K562 (cell line): ENCODE measurements around the gene ABHD16B. TPM values are rescaled to one million over a fixed set of nuclear protein-coding genes. Genes with fewer than 3 reads are reported as not detected.

ENCODE experiments used
- ATAC-seq: fragments of 200-7000 bp; cut with Tn5 transposase; 3 replicates; pipeline ENCODE4 v1.9.1; 2020; ENCODE audit warnings: moderate library complexity
- BruUV-seq: library from RNA; stranded (reverse); fragments of 400-500 nt; replicated peaks from 2 replicates; lab custom pipeline; 2021; lab: Mats Ljungman, UMichigan
- CTCF ChIA-PET: fragments of 300-600 bp; formaldehyde crosslinking; extraction: SDS; loops from one replicate; lab custom pipeline; 2021; ENCODE audit warnings: low intra/inter-chr PET ratio; lab: Yijun Ruan, JAX
- POLR2A ChIA-PET: fragments of 300-600, 350-650 bp; sonication (Branson Sonifier 250); formaldehyde crosslinking; extraction: SDS; loops from one replicate; lab custom pipeline; 2021; ENCODE audit warnings: antibody characterized with exemption, inconsistent platforms; lab: Yijun Ruan, JAX
- DNase-seq, 4 experiments: peaks; one replicate each; pipeline versions ENCODE4 v3.0.0 to v3.0.0-alpha.2; 2011 to 2018; ENCODE audit warnings: low spot score in 3 of 4, mixed read lengths in 3 of 4; ENCODE audit errors: extremely low read depth in 1 of 4
- FAIRE-seq: peaks from 2 replicates; lab custom pipeline; 2011; peaks lifted over from hg19 to GRCh38; lab: Jason Lieb, UNC
- H2AFZ ChIP-seq: 2 replicates; pipeline ENCODE4 v1.6.0; 2011; ENCODE audit warnings: low read depth, low read length, control low read depth, inconsistent platforms
- H3K27ac ChIP-seq: fragments of 200-600 bp; 3 replicates; pipeline ENCODE4 v1.8.0; 2011; ENCODE audit warnings: low read depth, mild to moderate bottlenecking, control low read depth, inconsistent platforms, low read length, moderate library complexity, mixed read lengths; ENCODE audit errors: extremely low read depth
- H3K27me3 ChIP-seq, 2 experiments: fragments of 300-600 bp in 1 of 2; 2 replicates in 1 of 2; 3 replicates in 1 of 2; pipeline versions ENCODE4 v1.6.0 to v1.8.0; 2011; ENCODE audit warnings: inconsistent platforms in 2 of 2, low read length in 2 of 2, mild to moderate bottlenecking in 1 of 2, mixed read lengths in 1 of 2, moderate library complexity in 1 of 2; ENCODE audit not compliant: control insufficient read depth in 2 of 2, insufficient read depth in 2 of 2
- H3K36me3 ChIP-seq: fragments of 300-600 bp; 3 replicates; pipeline ENCODE4 v1.8.0; 2011; ENCODE audit warnings: mild to moderate bottlenecking, low read length, inconsistent platforms; ENCODE audit not compliant: control insufficient read depth, insufficient read depth
- H3K4me1 ChIP-seq, 2 experiments: fragments of 200-600 bp in 1 of 2; replicated peaks in 1 of 2; 2 replicates in 1 of 2; 3 replicates in 1 of 2; pipeline versions ENCODE4 v1.5.1 to v1.8.0; 2011; ENCODE audit warnings: inconsistent platforms in 2 of 2, low read length in 2 of 2, mild to moderate bottlenecking in 1 of 2, mixed read lengths in 1 of 2, moderate library complexity in 1 of 2; ENCODE audit not compliant: control insufficient read depth in 2 of 2, insufficient read depth in 2 of 2
- H3K4me2 ChIP-seq: 2 replicates; pipeline ENCODE4 v1.6.1; 2011; ENCODE audit warnings: low read length, control low read depth, inconsistent platforms, mixed read lengths; ENCODE audit not compliant: insufficient read depth
- H3K4me3 ChIP-seq: fragments of 200-600 bp; sonication (generic), shearing (Covaris generic); 2 replicates; pipeline ENCODE4 v1.5.1; 2016; ENCODE audit warnings: control low read depth, inconsistent platforms
- H3K79me2 ChIP-seq: fragments of 200-600 bp; 3 replicates; pipeline ENCODE4 v1.8.0; 2011; ENCODE audit warnings: low read length, inconsistent platforms; ENCODE audit not compliant: control insufficient read depth, insufficient read depth
- H3K9ac ChIP-seq, 2 experiments: 2 replicates each; pipeline versions ENCODE4 v1.6.0 to v1.6.1; 2011; ENCODE audit warnings: low read depth in 2 of 2, low read length in 2 of 2, control low read depth in 1 of 2, inconsistent platforms in 1 of 2, mild to moderate bottlenecking in 1 of 2, mixed read lengths in 1 of 2; ENCODE audit not compliant: insufficient read depth in 1 of 2
- H3K9me1 ChIP-seq: one replicate; pipeline ENCODE4 v1.6.0; 2011; ENCODE audit warnings: inconsistent platforms, mild to moderate bottlenecking, low read length, moderate library complexity; ENCODE audit not compliant: control insufficient read depth, insufficient read depth
- H3K9me3 ChIP-seq: replicated peaks from 2 replicates; pipeline ENCODE4 v1.5.1; 2011; ENCODE audit warnings: low read depth, low read length, inconsistent platforms; ENCODE audit not compliant: control insufficient read depth, insufficient read depth
- H4K20me1 ChIP-seq: replicated peaks from 2 replicates; pipeline ENCODE4 v1.6.1; 2011; ENCODE audit warnings: low read length, inconsistent platforms, mixed read lengths; ENCODE audit not compliant: control insufficient read depth, insufficient read depth
- ARID1B ChIP-seq: fragments of 450-650 bp; IDR thresholded peaks from 2 replicates; pipeline ENCODE4 v1.6.1; 2016; ENCODE audit warnings: antibody characterized with exemption, mild to moderate bottlenecking, inconsistent platforms
- CBX3 ChIP-seq, 2 experiments: IDR thresholded peaks; 1 replicate in 1 of 2; 2 replicates in 1 of 2; pipeline ENCODE4 v1.6.1; 2012; ENCODE audit warnings: inconsistent platforms in 2 of 2, low read length in 2 of 2, borderline replicate concordance in 1 of 2, control low read depth in 1 of 2
- CEBPB ChIP-seq: fragments of 450-650 bp; IDR thresholded peaks from 2 replicates; pipeline ENCODE4 v1.6.1; 2016; ENCODE audit warnings: missing genetic modification characterization, missing compliant biosample characterization
- ETV6 ChIP-seq, 3 experiments: fragments of 150-350 bp in 1 of 3; sonication (generic) in 1 of 3; formaldehyde crosslinking in 1 of 3; IDR thresholded peaks; 2 replicates each; pipeline versions ENCODE4 v1.6.1 to v1.8.0; 2014 to 2022; ENCODE audit warnings: borderline replicate concordance in 2 of 3, low read depth in 2 of 3, antibody characterized with exemption in 1 of 3, low read length in 1 of 3, mild to moderate bottlenecking in 1 of 3, missing genetic modification reagents in 1 of 3
- HMG20A ChIP-seq: fragments of 450-650 bp; formaldehyde crosslinking; conservative IDR thresholded peaks from 2 replicates; pipeline ENCODE4 v1.4.0; 2020; ENCODE audit warnings: mild to moderate bottlenecking, mixed read lengths
- HSF4 ChIP-seq: fragments of 250-450 bp; sonication (Bioruptor Pico); IDR thresholded peaks from 2 replicates; pipeline ENCODE4 v2.1.2; 2022; ENCODE audit warnings: mild to moderate bottlenecking, moderate library complexity, borderline replicate concordance
- MITF ChIP-seq: IDR thresholded peaks from 2 replicates; pipeline ENCODE4 v1.6.1; 2014; ENCODE audit warnings: antibody characterized with exemption
- NCOA6 ChIP-seq: fragments of 450-650 bp; IDR thresholded peaks from 2 replicates; pipeline ENCODE4 v1.6.1; 2017; ENCODE audit warnings: mild to moderate bottlenecking
- POLR2B ChIP-seq: fragments of 450-650 bp; IDR thresholded peaks from 2 replicates; pipeline ENCODE4 v1.6.1; 2018; ENCODE audit warnings: low read depth; ENCODE audit not compliant: partially characterized antibody
- SETDB1 ChIP-seq: IDR thresholded peaks from one replicate; pipeline ENCODE4 v1.6.1; 2012; ENCODE audit warnings: low read length, control low read depth, inconsistent platforms
- SMARCA4 ChIP-seq: fragments of 450-650 bp; IDR thresholded peaks from 2 replicates; pipeline ENCODE4 v1.6.1; 2016
- TAF7 ChIP-seq: fragments of 450-650 bp; IDR thresholded peaks from 2 replicates; pipeline ENCODE4 v1.6.1; 2016; ENCODE audit warnings: missing genetic modification characterization, missing compliant biosample characterization
- TBL1XR1 ChIP-seq, 2 experiments: IDR thresholded peaks; 2 replicates each; pipeline ENCODE4 v1.6.1; 2012; ENCODE audit warnings: improper control_type of control experiment in 2 of 2, low read length in 2 of 2, mild to moderate bottlenecking in 1 of 2
- U2AF1 ChIP-seq: fragments of 200-400 bp; formaldehyde crosslinking; optimal IDR thresholded peaks from 2 replicates; pipeline ENCODE3; 2017; ENCODE audit warnings: mild to moderate bottlenecking, low read depth, low read length, moderate library complexity
- ZBTB1 ChIP-seq: sonication (generic); formaldehyde crosslinking; IDR thresholded peaks from 2 replicates; pipeline ENCODE4 v1.8.1; 2023; ENCODE audit warnings: missing genetic modification reagents, low read depth, mild to moderate bottlenecking, borderline replicate concordance
- ZC3H8 ChIP-seq: fragments of 450-650 bp; IDR thresholded peaks from 2 replicates; pipeline ENCODE4 v1.6.1; 2017
- ZNF644 ChIP-seq: fragments of 200-800 bp; sonication (Bioruptor generic); IDR thresholded peaks from 2 replicates; pipeline ENCODE4 v1.6.1; 2016; ENCODE audit warnings: low read depth, missing genetic modification characterization, missing compliant biosample characterization
- ZNF699 ChIP-seq: fragments of 250-450 bp; sonication (Bioruptor Pico); IDR thresholded peaks from 2 replicates; pipeline ENCODE4 v1.8.0; 2021; ENCODE audit warnings: mild to moderate bottlenecking, moderate library complexity; ENCODE audit not compliant: insufficient replicate concordance
- ZZZ3 ChIP-seq: fragments of 450-650 bp; IDR thresholded peaks from 2 replicates; pipeline ENCODE4 v1.6.1; 2016; ENCODE audit warnings: antibody characterized with exemption, mild to moderate bottlenecking, moderate library complexity
- WGBS: fragments of 100-300 bp; shearing (Covaris generic); methylation state at CpG from one replicate; pipeline ENCODE4 v1.1.6; 2016; ENCODE audit warnings: low coverage, mixed read lengths; ENCODE audit not compliant: insufficient coverage; ENCODE audit errors: missing lambda C conversion rate; 5-methylcytosine and 5-hydroxymethylcytosine counted together
- in situ Hi-C: fragments of 300-500 bp; cut with MboI; formaldehyde crosslinking; loops from 4 replicates; pipeline ENCODE4 v1.15.0; 2018; ENCODE audit warnings: inconsistent platforms, mixed read lengths
- intact Hi-C: fragments of 100-400 bp; cut with micrococcal nuclease; formaldehyde crosslinking; loops from 2 replicates; pipeline ENCODE4 v1.14.2; 2022
- polyA plus RNA-seq, 8 experiments: library from polyadenylated mRNA; depleted of rRNA in 4 of 8; stranded (reverse) in 5 of 8; unstranded in 3 of 8; fragments of >200 nt; fragmentation: Nextera tagmentation in 2 of 8; fragmentation: Illumina TruSeq in 1 of 8; extraction: Ambion mirVana in 2 of 8; extraction: Trizol in 1 of 8; gene quantifications; 2 replicates each; pipeline versions ENCODE4 v1.2.1 to v1.2.3, GENCODE V29; 2011 to 2014; ENCODE audit warnings: inconsistent platforms in 1 of 8, missing spikeins in 1 of 8
- total RNA-seq, 7 experiments: library from RNA; depleted of rRNA in 6 of 7; stranded (reverse); fragments of >200 nt in 6 of 7; fragmentation: Illumina TruSeq in 2 of 7; extraction: Trizol in 2 of 7; gene quantifications; 2 replicates each; pipeline versions ENCODE4 v1.2.1 to v1.2.3, GENCODE V29; 2011 to 2021; ENCODE audit warnings: low replicate concordance in 1 of 7

ABHD16B gene
- total and polyA plus RNA-seq, 9 of the 15 experiments (the other 6 are each of a cell fraction or from before 2014, with no cell fraction given) = not detected

DNA sequence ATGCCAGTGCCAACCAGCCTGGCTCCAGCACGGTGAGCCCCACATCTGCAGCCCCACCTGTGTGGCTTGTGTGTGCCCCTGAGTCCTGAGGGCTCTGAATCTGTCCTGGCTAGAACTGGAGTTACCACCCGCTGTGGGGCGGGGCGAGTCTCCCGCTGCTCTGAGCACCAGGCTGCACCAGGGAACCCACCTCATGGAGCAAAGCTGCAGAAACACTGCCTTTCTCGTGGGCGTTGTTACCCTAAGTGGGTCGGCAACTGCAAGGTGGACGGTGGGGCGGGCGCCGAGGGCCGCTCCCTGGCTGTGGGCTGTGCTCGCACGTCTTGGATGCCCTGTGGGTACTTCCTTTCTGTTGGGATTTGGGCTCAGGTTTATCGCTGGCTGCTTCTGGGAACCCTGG, 17.5 kb upstream of the ABHD16B start:
- H3K27ac ChIP-seq = no peak overlapping the region
- H3K9me1 ChIP-seq = peaks cover 2% of the 10 kb centered on the region
- H3K4me3 ChIP-seq = no peak overlapping the region
- TF ChIP-seq TAF7 (tag) (no peak), ETV6 (IDR thresholded peaks at IDR 0.05; ENCODE audit: borderline replicate concordance in 1 of 2, low read depth in 2 of 2, low read length in 1 of 2) (no peak), ETV6 (CRISPR knock-in tag; IDR thresholded peaks at IDR 0.05; ENCODE audit: borderline replicate concordance) (no peak), MITF (no peak), ARID1B (no peak), SMARCA4 (no peak), POLR2B (no peak), ZC3H8 (no peak), ZNF699 (no peak), ZZZ3 (no peak), HMG20A (CRISPR knock-in tag) (no peak), CEBPB (tag) (no peak), ZBTB1 (CRISPR knock-in tag) (no peak), U2AF1 (no peak), CBX3 (IDR thresholded peaks at IDR 0.05; ENCODE audit: borderline replicate concordance in 1 of 2, low read length in 2 of 2) (no peak), NCOA6 (no peak), TBL1XR1 (IDR thresholded peaks at IDR 0.05; ENCODE audit: low read length in 2 of 2) (no peak), HSF4 (no peak), SETDB1 (no peak), ZNF644 (tag) (no peak)
- FAIRE-seq (no peak), DNase-seq (no peak), ATAC-seq (no peak)
- no peaks in the 10 kb centered on the region for H4K20me1 ChIP-seq
- no peak overlapping the region for H3K4me2 ChIP-seq
- POLR2A ChIA-PET = no interaction called here
- intact Hi-C loops (no loop called here), in situ Hi-C loops (no loop called here)
- H2AFZ ChIP-seq = no peak overlapping the region
- no peaks in the 10 kb centered on the region for H3K9me3 ChIP-seq
- WGBS = 16% methylated on average over 16 of the region's 16 CpGs
- no peak overlapping the region for H3K9ac ChIP-seq
- CTCF ChIA-PET = no interaction called here
- no peaks in the 10 kb centered on the region for H3K27me3 ChIP-seq
- no peaks in the 10 kb centered on the region for H3K36me3 ChIP-seq
- H3K79me2 ChIP-seq = no peaks in the 10 kb centered on the region; the same call in 2 of the 3 replicates
- H3K4me1 ChIP-seq = peaks cover 24 to 59% of the 10 kb centered on the region in 2 experiments
- no TSS peak for BruUV-seq
